HepG2 (cell line): Measurements from ENCODE around the gene AKR1C2. TPM values are rescaled to one million over a fixed set of nuclear protein-coding genes. Genes with fewer than 3 reads are reported as not detected.
"Not testable (repeated sequence)": the region's sequence is repeated elsewhere in the genome, so short reads cannot be mapped to it uniquely, and the experiment has no call there.

ENCODE experiments used
- ATAC-seq: fragments of 200-7000 bp; cut with Tn5 transposase; 3 replicates; pipeline ENCODE4 v1.9.1; 2020; ENCODE audit warnings: mild to moderate bottlenecking, moderate library complexity
- BruUV-seq: library from RNA; stranded (reverse); fragments of 400-500 nt; replicated peaks from 2 replicates; lab custom pipeline; 2021; lab: Mats Ljungman, UMichigan
- CTCF ChIA-PET: fragments of 300-600 bp; formaldehyde crosslinking; extraction: SDS; loops from one replicate; lab custom pipeline; 2021; ENCODE audit warnings: low total read pairs, inconsistent platforms, low intra/inter-chr PET ratio; lab: Yijun Ruan, JAX
- POLR2A ChIA-PET: fragments of 350-600 bp; sonication (Branson Sonifier 250); formaldehyde crosslinking; loops from one replicate; lab custom pipeline; 2020; ENCODE audit warnings: antibody characterized with exemption, inconsistent platforms; lab: Yijun Ruan, JAX
- DNase-seq: peaks from one replicate; pipeline ENCODE4 v3.0.0-alpha.2; 2015; ENCODE audit warnings: low spot score
- FAIRE-seq: peaks from 3 replicates; lab custom pipeline; 2011; peaks lifted over from hg19 to GRCh38; lab: Jason Lieb, UNC
- H2AFZ ChIP-seq: one replicate; pipeline ENCODE4 v1.6.1; 2011; ENCODE audit warnings: low read length, inconsistent platforms
- H3K27ac ChIP-seq: fragments of 300-600 bp; 3 replicates; pipeline ENCODE4 v1.8.0; 2011; ENCODE audit warnings: mixed run types, mild to moderate bottlenecking, mixed read lengths, low read length, inconsistent platforms; ENCODE audit not compliant: insufficient read depth; ENCODE audit errors: extremely low read length
- H3K27me3 ChIP-seq, 2 experiments: fragments of 200-600 bp in 1 of 2; 2 replicates in 1 of 2; 3 replicates in 1 of 2; pipeline versions ENCODE4 v1.6.0 to v1.8.0; 2011; ENCODE audit warnings: low read length in 2 of 2, mild to moderate bottlenecking in 2 of 2, moderate library complexity in 2 of 2, inconsistent platforms in 1 of 2; ENCODE audit not compliant: insufficient read depth in 2 of 2, control insufficient read depth in 1 of 2
- H3K36me3 ChIP-seq, 2 experiments: fragments of 200-600 bp in 1 of 2; replicated peaks in 1 of 2; 2 replicates in 1 of 2; 3 replicates in 1 of 2; pipeline versions ENCODE4 v1.5.1 to v1.8.0; 2011; ENCODE audit warnings: low read length in 2 of 2, inconsistent platforms in 1 of 2; ENCODE audit not compliant: insufficient read depth in 2 of 2, control insufficient read depth in 1 of 2
- H3K4me1 ChIP-seq: 2 replicates; pipeline ENCODE4 v1.5.1; 2012; ENCODE audit warnings: low read length, inconsistent platforms; ENCODE audit not compliant: insufficient read depth
- H3K4me2 ChIP-seq: 2 replicates; pipeline ENCODE4 v1.6.0; 2011; ENCODE audit warnings: low read depth, low read length, inconsistent platforms
- H3K4me3 ChIP-seq, 3 experiments: fragments of 200-600 bp in 1 of 3; sonication (generic), shearing (Covaris generic) in 1 of 3; replicated peaks in 1 of 3; 2 replicates each; pipeline ENCODE4 v1.5.1; 2011 to 2016; ENCODE audit warnings: low read length in 3 of 3, inconsistent platforms in 2 of 3, low read depth in 2 of 3, mild to moderate bottlenecking in 2 of 3, control low read depth in 1 of 3, mixed read lengths in 1 of 3; ENCODE audit not compliant: insufficient read depth in 1 of 3
- H3K79me2 ChIP-seq: one replicate; pipeline ENCODE4 v1.6.1; 2011; ENCODE audit warnings: low read length, inconsistent platforms; ENCODE audit not compliant: insufficient read depth
- H3K9ac ChIP-seq: 2 replicates; pipeline ENCODE4 v1.6.0; 2011; ENCODE audit warnings: mild to moderate bottlenecking, low read depth, low read length, inconsistent platforms; ENCODE audit not compliant: insufficient read depth
- H3K9me3 ChIP-seq: 2 replicates; pipeline ENCODE4 v1.5.1; 2012; ENCODE audit warnings: mild to moderate bottlenecking, low read length
- H4K20me1 ChIP-seq: 2 replicates; pipeline ENCODE4 v1.6.0; 2011; ENCODE audit warnings: inconsistent platforms, mild to moderate bottlenecking, low read length, moderate library complexity; ENCODE audit not compliant: insufficient read depth
- AGO2 ChIP-seq: fragments of 200-400 bp; formaldehyde crosslinking; optimal IDR thresholded peaks from 2 replicates; pipeline ENCODE3; 2017; ENCODE audit warnings: mild to moderate bottlenecking, low read depth, low read length, moderate library complexity
- HNRNPL ChIP-seq: fragments of 200-400 bp; formaldehyde crosslinking; IDR thresholded peaks from 2 replicates; pipeline ENCODE4 v1.6.1; 2017; ENCODE audit warnings: mild to moderate bottlenecking, low read depth, low read length
- PAF1 ChIP-seq: IDR thresholded peaks from 2 replicates; pipeline ENCODE4 v1.6.1; 2016; ENCODE audit warnings: missing genetic modification reagents, missing compliant biosample characterization
- POLR2A ChIP-seq, 2 experiments: IDR thresholded peaks; 2 replicates each; pipeline ENCODE4 v1.6.1; 2011; ENCODE audit warnings: low read depth in 2 of 2, low read length in 2 of 2, mild to moderate bottlenecking in 1 of 2, moderate library complexity in 1 of 2; ENCODE audit not compliant: insufficient read depth in 1 of 2
- POLR2AphosphoS5 ChIP-seq: IDR thresholded peaks from 2 replicates; pipeline ENCODE4 v1.6.1; 2012; ENCODE audit warnings: low read depth, low read length
- POLR2G ChIP-seq: fragments of 200-400 bp; formaldehyde crosslinking; IDR thresholded peaks from 2 replicates; pipeline ENCODE4 v1.6.1; 2018; ENCODE audit warnings: mild to moderate bottlenecking, low read depth, low read length, moderate library complexity
- RARA ChIP-seq: IDR thresholded peaks from 2 replicates; pipeline ENCODE4 v1.6.1; 2016; ENCODE audit warnings: missing genetic modification reagents, missing compliant biosample characterization
- RBFOX2 ChIP-seq: fragments of 200-400 bp; formaldehyde crosslinking; IDR thresholded peaks from 2 replicates; pipeline ENCODE4 v1.6.1; 2017; ENCODE audit warnings: low read depth, mild to moderate bottlenecking, low read length
- RBM22 ChIP-seq: fragments of 200-400 bp; formaldehyde crosslinking; optimal IDR thresholded peaks from 2 replicates; pipeline ENCODE3; 2017; ENCODE audit warnings: mild to moderate bottlenecking, low read length, moderate library complexity
- RXRA ChIP-seq: sonication (generic); formaldehyde crosslinking; IDR thresholded peaks from 2 replicates; pipeline ENCODE4 v1.5.1; 2020; ENCODE audit warnings: missing genetic modification reagents
- ZC3H4 ChIP-seq: sonication (generic); formaldehyde crosslinking; IDR thresholded peaks from 2 replicates; pipeline ENCODE4 v1.4.0; 2020; ENCODE audit warnings: missing genetic modification reagents, borderline replicate concordance
- WGBS: methylation state at CpG from one replicate; pipeline ENCODE4 v1.1.6; 2017; ENCODE audit warnings: low lambda C conversion rate; 5-methylcytosine and 5-hydroxymethylcytosine counted together
- in situ Hi-C: cut with HindIII; loops from 2 replicates; pipeline ENCODE4 v1.10.0; 2017; ENCODE audit warnings: low pct_unique_long_range_greater_than_20kb; ENCODE audit not compliant: extremely low pct_ligation_motif_present
- intact Hi-C: fragments of 100-400 bp; cut with micrococcal nuclease; formaldehyde crosslinking; loops from one replicate; pipeline ENCODE4 v1.10.0; 2022; ENCODE audit not compliant: unreplicated experiment
- polyA plus RNA-seq, 8 experiments: library from polyadenylated mRNA; depleted of rRNA in 3 of 8; stranded (reverse) in 7 of 8; unstranded in 1 of 8; fragments of >200 nt; fragmentation: Illumina TruSeq in 4 of 8; extraction: Trizol in 4 of 8; gene quantifications; 2 replicates each; pipeline versions ENCODE4 v1.2.1 to v1.2.3, GENCODE V29; 2011 to 2016; ENCODE audit warnings: low read depth in 4 of 8, missing spikeins in 1 of 8, mixed read lengths in 1 of 8; ENCODE audit not compliant: insufficient read depth in 1 of 8
- total RNA-seq, 5 experiments: library from RNA; depleted of rRNA; stranded (reverse); fragments of >200 nt; fragmentation: Illumina TruSeq; extraction: Trizol; gene quantifications; 2 replicates each; pipeline ENCODE4 v1.2.3, GENCODE V29; 2016; ENCODE audit warnings: low read depth in 1 of 5

The AKR1C2 gene
- total and polyA plus RNA-seq, 2 of the 13 experiments (the other 11 are each of a cell fraction or from before 2014, with no cell fraction given) = 140 to 900 TPM

DNA sequence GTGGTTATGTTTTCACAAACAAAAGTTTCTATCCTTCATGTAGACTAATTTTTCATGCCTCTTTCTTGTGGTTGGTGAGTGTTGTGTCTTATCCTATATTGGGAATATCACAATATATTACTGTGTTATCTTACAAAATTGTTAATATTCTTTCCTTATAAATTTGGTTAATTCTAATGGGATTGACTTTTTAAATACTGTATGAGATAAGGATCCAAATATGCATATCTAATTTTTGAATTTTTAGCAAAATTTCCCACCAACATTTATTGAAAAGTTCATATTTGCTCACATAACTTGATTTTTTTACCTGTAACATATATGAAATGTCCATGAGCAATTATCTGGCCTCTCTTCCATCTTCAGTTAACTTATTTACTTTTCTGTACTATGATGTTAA lies 29.3 kb downstream of the AKR1C2 start:
- peaks cover 5 to 20% of the 10 kb centered on the region in 2 experiments for H3K36me3 ChIP-seq
- H4K20me1 ChIP-seq = peaks cover 12% of the 10 kb centered on the region
- H3K27ac ChIP-seq, H3K27me3 ChIP-seq, POLR2A ChIA-PET, H3K79me2 ChIP-seq, H3K4me3 ChIP-seq, H2AFZ ChIP-seq, CTCF ChIA-PET, ATAC-seq, H3K9me3 ChIP-seq, H3K4me1 ChIP-seq, in situ Hi-C loops, intact Hi-C loops, BruUV-seq, H3K9ac ChIP-seq, H3K4me2 ChIP-seq, FAIRE-seq, DNase-seq: not testable (repeated sequence)
- peak; percentile 51 for TF ChIP-seq AGO2
- TF ChIP-seq HNRNPL = 0 out of 2 replicates have a peak, but pooled peaks have one; percentile 8
- TF ChIP-seq RBFOX2 = peak; percentile 78

DNA sequence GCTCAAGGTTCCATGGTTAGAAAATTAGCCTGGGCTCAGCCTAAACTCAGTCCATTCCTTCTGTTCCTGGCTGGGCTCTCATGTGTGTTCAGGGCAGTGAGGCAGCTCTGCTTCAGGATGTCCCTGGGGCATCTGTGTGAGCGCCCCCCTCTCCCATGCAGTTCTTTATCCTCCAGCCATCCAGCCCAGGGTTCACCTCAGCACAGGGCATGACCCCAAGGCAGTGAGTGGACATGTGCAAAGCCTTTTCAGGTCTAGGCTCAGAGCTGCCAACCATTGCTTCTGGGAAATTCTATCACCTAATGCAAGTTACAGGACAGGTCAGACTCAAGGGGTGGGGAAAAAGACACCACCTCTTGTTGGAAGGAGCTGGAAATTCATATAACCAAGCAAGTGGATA lies 30.4 kb downstream of the AKR1C2 start:
- Histone ChIP-seq H3K36me3 (peaks cover 8 to 27% of the 10 kb centered on the region in 2 experiments), H4K20me1 (peaks cover 21% of the 10 kb centered on the region), H3K79me2 (peaks cover 11% of the 10 kb centered on the region), H3K4me1 (peaks cover 15% of the 10 kb centered on the region), H3K4me2 (0 out of 2 replicates have a peak overlapping the region, but pooled peaks have one; percentile 20)
- peak; percentile 61 for ATAC-seq
- H3K9ac ChIP-seq, H2AFZ ChIP-seq, CTCF ChIA-PET, H3K4me3 ChIP-seq, intact Hi-C loops, FAIRE-seq, BruUV-seq, in situ Hi-C loops, H3K9me3 ChIP-seq, POLR2A ChIA-PET, H3K27ac ChIP-seq, H3K27me3 ChIP-seq, DNase-seq: not testable (repeated sequence)
- TF ChIP-seq POLR2A (IDR thresholded peaks at IDR 0.05; ENCODE audit: insufficient read depth in 1 of 2, low read depth in 2 of 2, low read length in 2 of 2) = 0 out of 4 replicates have a peak, but pooled peaks have one; percentile 20 to 35
- TF ChIP-seq POLR2G = peak; percentile 54; the same call in 1 of the 2 replicates
- 0 out of 2 replicates have a peak, but pooled peaks have one; percentile 66 for TF ChIP-seq ZC3H4 (CRISPR knock-in tag)
- peak; percentile 17; the same call in 1 of the 2 replicates for TF ChIP-seq RARA (CRISPR knock-in tag)
- peak; percentile 47; the same call in 1 of the 2 replicates for TF ChIP-seq RXRA (CRISPR knock-in tag)
- TF ChIP-seq POLR2AphosphoS5 = peak; percentile 27; the same call in 1 of the 2 replicates
- peak; percentile 75 for TF ChIP-seq RBM22
- TF ChIP-seq PAF1 (CRISPR knock-in tag) = peak; percentile 89; the same call in 1 of the 2 replicates
- WGBS = 80% methylated on average over 1 of the region's 1 CpG
